HepG2 (cell line): ENCODE measurements around the gene OASL. TPM values are rescaled to one million over a fixed set of nuclear protein-coding genes. Genes with fewer than 3 reads are reported as not detected.
A peak's percentile ranks its signal among the peaks of the same experiment; 100 is the strongest.

Experiments
- CAMTA2 ChIP-seq: sonication (generic); formaldehyde crosslinking; IDR thresholded peaks from 2 replicates; pipeline ENCODE4 v1.4.0; 2020; ENCODE audit warnings: mild to moderate bottlenecking, missing genetic modification reagents, borderline replicate concordance
- CBX1 ChIP-seq: IDR thresholded peaks from one replicate; pipeline ENCODE4 v1.6.1; 2016; ENCODE audit warnings: antibody characterized with exemption, low read depth
- CENPT ChIP-seq: sonication (generic); formaldehyde crosslinking; IDR thresholded peaks from 2 replicates; pipeline ENCODE4 v1.8.0; 2022; ENCODE audit warnings: low read depth, mild to moderate bottlenecking, moderate library complexity, missing genetic modification reagents
- GABPA ChIP-seq, 2 experiments: IDR thresholded peaks; 2 replicates each; pipeline ENCODE4 v1.6.1; 2011 to 2016; ENCODE audit warnings: low read depth in 2 of 2, low read length in 1 of 2, missing biosample characterization in 1 of 2, missing genetic modification characterization in 1 of 2
- PHF8 ChIP-seq: sonication (generic); formaldehyde crosslinking; IDR thresholded peaks from 2 replicates; pipeline ENCODE4 v1.5.0; 2020; ENCODE audit warnings: missing genetic modification reagents
- POGZ ChIP-seq: sonication (generic); formaldehyde crosslinking; IDR thresholded peaks from 2 replicates; pipeline ENCODE4 v1.4.0; 2020; ENCODE audit warnings: mild to moderate bottlenecking, missing genetic modification reagents
- SMAD1 ChIP-seq: sonication (generic); formaldehyde crosslinking; IDR thresholded peaks from 2 replicates; pipeline ENCODE4 v1.4.0; 2020; ENCODE audit warnings: missing genetic modification reagents, low read depth, mild to moderate bottlenecking, borderline replicate concordance
- YEATS2 ChIP-seq: sonication (generic); formaldehyde crosslinking; IDR thresholded peaks from 2 replicates; pipeline ENCODE4 v1.4.0; 2020; ENCODE audit warnings: missing genetic modification reagents, borderline replicate concordance
- ZBTB20 ChIP-seq: sonication (generic); formaldehyde crosslinking; IDR thresholded peaks from 2 replicates; pipeline ENCODE4 v1.8.1; 2023; ENCODE audit warnings: missing genetic modification reagents, low read depth, mild to moderate bottlenecking, borderline replicate concordance
- ZNF615 ChIP-seq: sonication (generic); formaldehyde crosslinking; IDR thresholded peaks from 2 replicates; pipeline ENCODE4 v1.5.0; 2020; ENCODE audit warnings: mild to moderate bottlenecking, missing genetic modification reagents, borderline replicate concordance
- ZNF75D ChIP-seq: sonication (generic); formaldehyde crosslinking; IDR thresholded peaks from 2 replicates; pipeline ENCODE4 v1.8.1; 2023; ENCODE audit warnings: missing genetic modification reagents, mild to moderate bottlenecking, borderline replicate concordance
- ZNF777 ChIP-seq: sonication (generic); formaldehyde crosslinking; IDR thresholded peaks from 2 replicates; pipeline ENCODE4 v1.4.0; 2020; ENCODE audit warnings: missing genetic modification reagents
- polyA plus RNA-seq, 8 experiments: library from polyadenylated mRNA; depleted of rRNA in 3 of 8; stranded (reverse) in 7 of 8; unstranded in 1 of 8; fragments of >200 nt; fragmentation: Illumina TruSeq in 4 of 8; extraction: Trizol in 4 of 8; gene quantifications; 2 replicates each; pipeline versions ENCODE4 v1.2.1 to v1.2.3, GENCODE V29; 2011 to 2016; ENCODE audit warnings: low read depth in 4 of 8, missing spikeins in 1 of 8, mixed read lengths in 1 of 8; ENCODE audit not compliant: insufficient read depth in 1 of 8
- total RNA-seq, 5 experiments: library from RNA; depleted of rRNA; stranded (reverse); fragments of >200 nt; fragmentation: Illumina TruSeq; extraction: Trizol; gene quantifications; 2 replicates each; pipeline ENCODE4 v1.2.3, GENCODE V29; 2016; ENCODE audit warnings: low read depth in 1 of 5
- TF ChIP-seq, protein P1 (sequence below): sonication (generic); formaldehyde crosslinking; IDR thresholded peaks from 2 replicates; pipeline ENCODE4 v1.5.0; 2020; ENCODE audit warnings: missing genetic modification reagents
- TF ChIP-seq, protein P2 (sequence below): sonication (generic); formaldehyde crosslinking; IDR thresholded peaks from 2 replicates; pipeline ENCODE4 v1.4.0; 2020; ENCODE audit warnings: missing genetic modification reagents
- TF ChIP-seq, protein P3 (sequence below): sonication (generic); formaldehyde crosslinking; IDR thresholded peaks from 2 replicates; pipeline ENCODE4 v1.5.0; 2020; ENCODE audit warnings: mild to moderate bottlenecking, missing genetic modification reagents
- TF ChIP-seq, protein P4 (sequence below): sonication (generic); formaldehyde crosslinking; IDR thresholded peaks from 2 replicates; pipeline ENCODE4 v1.5.0; 2020; ENCODE audit warnings: missing genetic modification reagents, mild to moderate bottlenecking, borderline replicate concordance
- TF ChIP-seq, protein P5 (sequence below): sonication (generic); formaldehyde crosslinking; IDR thresholded peaks from 2 replicates; pipeline ENCODE4 v1.8.1; 2023; ENCODE audit warnings: missing genetic modification reagents, mild to moderate bottlenecking, borderline replicate concordance
- TF ChIP-seq, protein P6 (sequence below): sonication (generic); formaldehyde crosslinking; IDR thresholded peaks from 2 replicates; pipeline ENCODE4 v1.5.0; 2020; ENCODE audit warnings: missing genetic modification reagents

The OASL gene
- total and polyA plus RNA-seq, 2 of the 13 experiments (the other 11 are each of a cell fraction or from before 2014, with no cell fraction given): 0.11 to 0.22 TPM

DNA sequence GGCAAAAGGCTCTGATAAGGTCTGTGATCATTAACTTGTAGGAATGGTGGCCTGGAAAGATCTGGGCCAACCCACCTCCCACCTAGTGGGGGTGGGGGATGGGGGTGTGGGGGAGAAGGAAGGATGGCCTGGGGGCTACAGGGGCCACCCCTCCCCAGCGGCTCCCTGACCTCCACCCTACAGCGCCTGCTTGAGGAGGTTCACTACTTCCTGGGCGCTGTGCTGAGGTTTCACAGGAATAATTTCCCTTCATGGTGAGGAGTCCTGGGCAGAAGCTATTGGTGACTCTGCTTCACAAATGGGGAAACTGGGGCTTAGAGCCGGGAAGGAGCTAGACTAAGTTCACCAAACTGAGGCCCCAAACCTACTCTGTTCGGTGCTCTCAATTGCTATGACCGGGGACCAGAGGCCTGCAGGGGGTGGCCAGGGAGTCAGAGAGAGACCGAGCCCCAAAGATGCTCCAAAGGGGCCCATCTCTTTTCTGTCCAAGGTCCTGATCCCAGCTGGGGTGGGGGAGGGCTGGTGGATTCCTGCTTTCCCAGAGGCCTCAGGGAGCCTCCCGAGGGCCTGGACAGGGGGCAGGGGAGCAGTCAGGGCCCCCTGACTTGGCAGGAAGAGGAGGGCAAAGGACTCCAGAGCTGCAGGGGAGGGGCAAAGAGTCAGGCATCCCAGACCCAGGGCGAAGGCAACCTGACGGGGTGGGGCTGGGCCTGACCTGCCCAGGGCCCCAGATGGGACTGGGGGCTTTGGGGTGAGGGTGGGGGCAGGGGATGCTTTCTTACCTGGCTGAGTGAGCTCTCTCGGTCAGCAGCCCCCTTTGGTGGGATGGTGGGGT lies 59.0 kb downstream of the OASL start (continued):
- TF ChIP-seq, protein P1, sequence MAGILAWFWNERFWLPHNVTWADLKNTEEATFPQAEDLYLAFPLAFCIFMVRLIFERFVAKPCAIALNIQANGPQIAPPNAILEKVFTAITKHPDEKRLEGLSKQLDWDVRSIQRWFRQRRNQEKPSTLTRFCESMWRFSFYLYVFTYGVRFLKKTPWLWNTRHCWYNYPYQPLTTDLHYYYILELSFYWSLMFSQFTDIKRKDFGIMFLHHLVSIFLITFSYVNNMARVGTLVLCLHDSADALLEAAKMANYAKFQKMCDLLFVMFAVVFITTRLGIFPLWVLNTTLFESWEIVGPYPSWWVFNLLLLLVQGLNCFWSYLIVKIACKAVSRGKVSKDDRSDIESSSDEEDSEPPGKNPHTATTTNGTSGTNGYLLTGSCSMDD (CRISPR knock-in tag): no peak
- TF ChIP-seq ZNF75D (no peak), POGZ (CRISPR knock-in tag) (peak; percentile 32; the same call in 1 of the 2 replicates), CENPT (CRISPR knock-in tag) (no peak), SMAD1 (peak; percentile 56; the same call in 1 of the 2 replicates), ZNF777 (CRISPR knock-in tag) (no peak), YEATS2 (CRISPR knock-in tag) (0 out of 2 replicates have a peak, but pooled peaks have one; percentile 14), ZBTB20 (CRISPR knock-in tag) (no peak), GABPA (IDR thresholded peaks at IDR 0.05; ENCODE audit: low read depth, low read length) (no peak), GABPA (CRISPR knock-in tag; IDR thresholded peaks at IDR 0.05; ENCODE audit: low read depth) (peak; percentile 62; the same call in 1 of the 2 replicates), PHF8 (CRISPR knock-in tag) (peak; percentile 42; the same call in 1 of the 2 replicates), CBX1 (no peak), ZNF615 (CRISPR knock-in tag) (0 out of 2 replicates have a peak, but pooled peaks have one; percentile 77), CAMTA2 (no peak)
- TF ChIP-seq, protein P2, sequence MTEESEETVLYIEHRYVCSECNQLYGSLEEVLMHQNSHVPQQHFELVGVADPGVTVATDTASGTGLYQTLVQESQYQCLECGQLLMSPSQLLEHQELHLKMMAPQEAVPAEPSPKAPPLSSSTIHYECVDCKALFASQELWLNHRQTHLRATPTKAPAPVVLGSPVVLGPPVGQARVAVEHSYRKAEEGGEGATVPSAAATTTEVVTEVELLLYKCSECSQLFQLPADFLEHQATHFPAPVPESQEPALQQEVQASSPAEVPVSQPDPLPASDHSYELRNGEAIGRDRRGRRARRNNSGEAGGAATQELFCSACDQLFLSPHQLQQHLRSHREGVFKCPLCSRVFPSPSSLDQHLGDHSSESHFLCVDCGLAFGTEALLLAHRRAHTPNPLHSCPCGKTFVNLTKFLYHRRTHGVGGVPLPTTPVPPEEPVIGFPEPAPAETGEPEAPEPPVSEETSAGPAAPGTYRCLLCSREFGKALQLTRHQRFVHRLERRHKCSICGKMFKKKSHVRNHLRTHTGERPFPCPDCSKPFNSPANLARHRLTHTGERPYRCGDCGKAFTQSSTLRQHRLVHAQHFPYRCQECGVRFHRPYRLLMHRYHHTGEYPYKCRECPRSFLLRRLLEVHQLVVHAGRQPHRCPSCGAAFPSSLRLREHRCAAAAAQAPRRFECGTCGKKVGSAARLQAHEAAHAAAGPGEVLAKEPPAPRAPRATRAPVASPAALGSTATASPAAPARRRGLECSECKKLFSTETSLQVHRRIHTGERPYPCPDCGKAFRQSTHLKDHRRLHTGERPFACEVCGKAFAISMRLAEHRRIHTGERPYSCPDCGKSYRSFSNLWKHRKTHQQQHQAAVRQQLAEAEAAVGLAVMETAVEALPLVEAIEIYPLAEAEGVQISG (CRISPR knock-in tag): peak; percentile 46; the same call in 1 of the 2 replicates
- TF ChIP-seq, protein P3, sequence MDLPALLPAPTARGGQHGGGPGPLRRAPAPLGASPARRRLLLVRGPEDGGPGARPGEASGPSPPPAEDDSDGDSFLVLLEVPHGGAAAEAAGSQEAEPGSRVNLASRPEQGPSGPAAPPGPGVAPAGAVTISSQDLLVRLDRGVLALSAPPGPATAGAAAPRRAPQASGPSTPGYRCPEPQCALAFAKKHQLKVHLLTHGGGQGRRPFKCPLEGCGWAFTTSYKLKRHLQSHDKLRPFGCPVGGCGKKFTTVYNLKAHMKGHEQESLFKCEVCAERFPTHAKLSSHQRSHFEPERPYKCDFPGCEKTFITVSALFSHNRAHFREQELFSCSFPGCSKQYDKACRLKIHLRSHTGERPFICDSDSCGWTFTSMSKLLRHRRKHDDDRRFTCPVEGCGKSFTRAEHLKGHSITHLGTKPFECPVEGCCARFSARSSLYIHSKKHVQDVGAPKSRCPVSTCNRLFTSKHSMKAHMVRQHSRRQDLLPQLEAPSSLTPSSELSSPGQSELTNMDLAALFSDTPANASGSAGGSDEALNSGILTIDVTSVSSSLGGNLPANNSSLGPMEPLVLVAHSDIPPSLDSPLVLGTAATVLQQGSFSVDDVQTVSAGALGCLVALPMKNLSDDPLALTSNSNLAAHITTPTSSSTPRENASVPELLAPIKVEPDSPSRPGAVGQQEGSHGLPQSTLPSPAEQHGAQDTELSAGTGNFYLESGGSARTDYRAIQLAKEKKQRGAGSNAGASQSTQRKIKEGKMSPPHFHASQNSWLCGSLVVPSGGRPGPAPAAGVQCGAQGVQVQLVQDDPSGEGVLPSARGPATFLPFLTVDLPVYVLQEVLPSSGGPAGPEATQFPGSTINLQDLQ (CRISPR knock-in tag): no peak
- TF ChIP-seq, protein P4, sequence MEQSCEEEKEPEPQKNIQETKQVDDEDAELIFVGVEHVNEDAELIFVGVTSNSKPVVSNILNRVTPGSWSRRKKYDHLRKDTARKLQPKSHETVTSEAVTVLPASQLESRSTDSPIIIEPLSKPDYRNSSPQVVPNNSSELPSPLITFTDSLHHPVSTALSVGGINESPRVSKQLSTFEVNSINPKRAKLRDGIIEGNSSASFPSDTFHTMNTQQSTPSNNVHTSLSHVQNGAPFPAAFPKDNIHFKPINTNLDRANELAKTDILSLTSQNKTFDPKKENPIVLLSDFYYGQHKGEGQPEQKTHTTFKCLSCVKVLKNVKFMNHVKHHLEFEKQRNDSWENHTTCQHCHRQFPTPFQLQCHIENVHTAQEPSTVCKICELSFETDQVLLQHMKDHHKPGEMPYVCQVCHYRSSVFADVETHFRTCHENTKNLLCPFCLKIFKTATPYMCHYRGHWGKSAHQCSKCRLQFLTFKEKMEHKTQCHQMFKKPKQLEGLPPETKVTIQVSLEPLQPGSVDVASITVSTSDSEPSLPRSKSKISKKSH (CRISPR knock-in tag): no peak; the same call in 1 of the 2 replicates
- TF ChIP-seq, protein P5, sequence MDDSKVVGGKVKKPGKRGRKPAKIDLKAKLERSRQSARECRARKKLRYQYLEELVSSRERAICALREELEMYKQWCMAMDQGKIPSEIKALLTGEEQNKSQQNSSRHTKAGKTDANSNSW (CRISPR knock-in tag): no peak
- TF ChIP-seq, protein P6, sequence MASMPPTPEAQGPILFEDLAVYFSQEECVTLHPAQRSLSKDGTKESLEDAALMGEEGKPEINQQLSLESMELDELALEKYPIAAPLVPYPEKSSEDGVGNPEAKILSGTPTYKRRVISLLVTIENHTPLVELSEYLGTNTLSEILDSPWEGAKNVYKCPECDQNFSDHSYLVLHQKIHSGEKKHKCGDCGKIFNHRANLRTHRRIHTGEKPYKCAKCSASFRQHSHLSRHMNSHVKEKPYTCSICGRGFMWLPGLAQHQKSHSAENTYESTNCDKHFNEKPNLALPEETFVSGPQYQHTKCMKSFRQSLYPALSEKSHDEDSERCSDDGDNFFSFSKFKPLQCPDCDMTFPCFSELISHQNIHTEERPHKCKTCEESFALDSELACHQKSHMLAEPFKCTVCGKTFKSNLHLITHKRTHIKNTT: no peak
